ENCODE results near the gene PCDHGB5.

DNA sequence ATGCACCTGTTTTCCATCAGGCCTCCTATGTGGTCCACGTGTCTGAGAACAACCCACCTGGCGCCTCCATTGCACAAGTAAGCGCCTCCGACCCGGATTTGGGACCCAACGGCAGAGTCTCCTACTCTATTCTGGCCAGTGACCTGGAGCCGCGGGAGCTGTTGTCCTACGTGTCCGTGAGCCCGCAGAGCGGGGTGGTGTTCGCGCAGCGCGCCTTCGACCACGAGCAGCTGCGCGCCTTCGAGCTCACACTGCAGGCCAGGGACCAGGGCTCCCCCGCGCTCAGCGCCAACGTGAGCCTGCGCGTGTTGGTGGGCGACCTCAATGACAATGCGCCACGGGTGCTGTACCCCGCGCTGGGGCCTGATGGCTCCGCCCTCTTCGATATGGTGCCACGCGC, 46.2 kb upstream of the PCDHGB5 start:
- TF ChIP-seq RAD21 (conservative IDR thresholded peaks at IDR 0.05), result no peak
- TF ChIP-seq, protein P1, sequence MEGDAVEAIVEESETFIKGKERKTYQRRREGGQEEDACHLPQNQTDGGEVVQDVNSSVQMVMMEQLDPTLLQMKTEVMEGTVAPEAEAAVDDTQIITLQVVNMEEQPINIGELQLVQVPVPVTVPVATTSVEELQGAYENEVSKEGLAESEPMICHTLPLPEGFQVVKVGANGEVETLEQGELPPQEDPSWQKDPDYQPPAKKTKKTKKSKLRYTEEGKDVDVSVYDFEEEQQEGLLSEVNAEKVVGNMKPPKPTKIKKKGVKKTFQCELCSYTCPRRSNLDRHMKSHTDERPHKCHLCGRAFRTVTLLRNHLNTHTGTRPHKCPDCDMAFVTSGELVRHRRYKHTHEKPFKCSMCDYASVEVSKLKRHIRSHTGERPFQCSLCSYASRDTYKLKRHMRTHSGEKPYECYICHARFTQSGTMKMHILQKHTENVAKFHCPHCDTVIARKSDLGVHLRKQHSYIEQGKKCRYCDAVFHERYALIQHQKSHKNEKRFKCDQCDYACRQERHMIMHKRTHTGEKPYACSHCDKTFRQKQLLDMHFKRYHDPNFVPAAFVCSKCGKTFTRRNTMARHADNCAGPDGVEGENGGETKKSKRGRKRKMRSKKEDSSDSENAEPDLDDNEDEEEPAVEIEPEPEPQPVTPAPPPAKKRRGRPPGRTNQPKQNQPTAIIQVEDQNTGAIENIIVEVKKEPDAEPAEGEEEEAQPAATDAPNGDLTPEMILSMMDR (IDR thresholded peaks at IDR 0.05; ENCODE audit: poor library complexity, severe bottlenecking), result no peak
- TF ChIP-seq POLR2AphosphoS5 (IDR thresholded peaks at IDR 0.05), result no peak
- no peak for TF ChIP-seq EZH2 (IDR thresholded peaks at IDR 0.05; ENCODE audit: borderline replicate concordance, insufficient read depth, low read length, poor library complexity, severe bottlenecking)
- no peak for TF ChIP-seq SMC3 (conservative IDR thresholded peaks at IDR 0.05; ENCODE audit: poor library complexity)

Measured in neural cell (in vitro differentiated cells).